Activated T-cell treated with anti-CD3 and anti-CD28 coated beads for 4 hours (primary cell): ENCODE measurements around the gene SPATA9.
A peak's percentile ranks its signal among the peaks of the same experiment; 100 is the strongest.
"Not testable (repeated sequence)": the region's sequence is repeated elsewhere in the genome, so short reads cannot be mapped to it uniquely, and the experiment has no call there.

Experiments used
- DNase-seq: peaks from one replicate; pipeline ENCODE4 v3.0.0-alpha.2; 2020

The SPATA9 gene

DNA sequence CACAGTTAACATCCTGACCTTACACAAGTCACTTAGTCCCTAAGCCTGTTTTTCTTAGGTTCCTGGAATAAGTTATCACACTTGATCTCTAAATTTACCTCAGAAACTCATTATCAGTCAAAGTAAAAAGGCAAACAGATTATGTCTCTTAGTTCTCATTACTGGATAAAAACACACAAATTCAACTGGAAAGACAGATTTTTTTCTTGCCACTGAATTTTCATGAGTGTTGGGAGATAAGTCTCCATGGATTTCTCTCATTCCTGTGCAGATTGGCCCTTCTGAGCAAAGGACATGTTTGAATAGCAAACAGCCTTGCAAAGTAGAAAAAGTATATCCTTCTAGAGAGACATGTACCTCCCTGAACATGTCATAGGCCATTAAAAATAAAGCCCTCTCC, 10.2 kb downstream of the SPATA9 start:
- no peak for DNase-seq

GRCh38 chr5:95671826-95672225, 11.0 kb downstream of the SPATA9 start:
- no peak for DNase-seq

- no peak for DNase-seq
Measured at GRCh38 chr5:95670568-95670967, 12.2 kb downstream of the SPATA9 start.

DNA sequence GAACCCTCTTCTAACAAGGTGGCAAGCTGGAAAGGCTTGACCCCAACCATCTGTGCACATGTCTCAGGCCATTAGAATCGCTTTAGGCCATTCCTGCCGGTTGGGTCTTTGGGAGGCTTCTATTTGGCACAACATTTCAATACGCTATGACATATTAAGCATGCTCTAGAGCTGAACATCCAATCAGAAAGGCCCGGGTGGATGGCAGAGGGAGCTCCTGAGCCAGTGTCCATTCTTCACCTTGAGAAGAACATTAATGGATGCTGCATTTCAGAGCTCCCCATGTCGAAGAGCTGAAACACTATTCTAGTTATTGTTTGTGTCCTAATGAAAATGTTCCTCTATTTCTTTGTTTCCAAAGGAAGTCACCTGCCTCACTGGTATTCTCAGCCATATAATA, 12.8 kb downstream of the SPATA9 start:
- DNase-seq, result no peak

- DNase-seq, result no peak
Measured at GRCh38 chr5:95669540-95669939, 13.3 kb downstream of the SPATA9 start.

- no peak for DNase-seq
Measured at GRCh38 chr5:95668728-95669127, 14.1 kb downstream of the SPATA9 start.

- no peak for DNase-seq
Measured at GRCh38 chr5:95668216-95668615, 14.6 kb downstream of the SPATA9 start.

GRCh38 chr5:95667678-95668077, 15.1 kb downstream of the SPATA9 start:
- no peak for DNase-seq

DNA sequence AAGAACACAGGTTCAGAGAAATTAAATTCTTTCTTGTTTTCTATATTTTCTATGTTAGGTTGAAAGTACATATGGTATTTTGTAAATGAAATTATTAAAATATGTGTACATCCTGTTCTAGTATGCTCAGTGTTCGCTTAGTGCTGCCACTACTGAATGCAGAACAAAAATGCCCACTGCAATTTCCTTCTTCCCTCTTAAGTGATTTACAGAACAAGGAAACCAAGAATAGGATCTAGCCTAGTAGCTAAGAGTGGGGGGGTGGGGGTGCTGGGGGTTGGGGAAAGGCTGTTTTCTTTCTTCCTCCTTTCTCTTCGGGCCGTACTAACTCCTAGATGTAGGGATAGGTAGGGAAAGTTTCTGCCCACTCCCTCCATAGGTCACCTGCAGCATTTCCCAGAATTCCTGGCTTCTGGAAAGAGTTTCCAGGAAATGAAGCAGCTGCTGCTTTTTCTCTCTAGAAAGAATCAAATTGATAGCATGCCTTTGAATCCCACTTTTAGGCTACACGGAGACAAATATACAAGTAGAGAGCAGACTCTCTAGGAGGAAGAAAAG, 15.7 kb downstream of the SPATA9 start:
- no peak for DNase-seq

GRCh38 chr5:95664204-95664786, 18.5 kb downstream of the SPATA9 start:
- DNase-seq, result peak; percentile 28

GRCh38 chr5:95662946-95663345, 19.8 kb downstream of the SPATA9 start:
- no peak for DNase-seq

- DNase-seq, result no peak
Measured at GRCh38 chr5:95660060-95660459, 22.7 kb downstream of the SPATA9 start.

- no peak for DNase-seq
Measured at GRCh38 chr5:95655575-95655974, 27.2 kb downstream of the SPATA9 start.

- DNase-seq, result no peak
Measured at GRCh38 chr5:95654196-95654595, 28.6 kb downstream of the SPATA9 start.

DNA sequence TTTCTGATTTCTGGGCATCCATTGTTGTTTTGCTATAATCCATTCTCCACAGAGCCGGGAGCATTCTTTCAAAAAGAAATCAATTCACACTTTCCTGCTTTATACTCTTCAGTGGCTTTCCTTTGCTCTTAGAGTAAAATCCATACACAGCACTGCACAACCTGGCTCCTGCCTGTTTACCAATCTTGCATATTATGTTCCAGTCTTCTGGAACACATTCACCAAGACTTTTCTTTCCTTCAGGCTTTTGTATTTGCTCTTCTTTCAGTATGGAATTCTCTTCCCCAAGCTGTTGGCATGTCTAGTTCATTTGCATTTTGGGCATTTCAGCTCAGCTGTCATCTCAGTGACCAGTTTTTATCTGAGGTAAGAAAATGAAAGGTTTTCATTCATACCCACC, 29.9 kb downstream of the SPATA9 start:
- no peak for DNase-seq

GRCh38 chr5:95649842-95650620, 32.8 kb downstream of the SPATA9 start:
- no peak for DNase-seq

DNA sequence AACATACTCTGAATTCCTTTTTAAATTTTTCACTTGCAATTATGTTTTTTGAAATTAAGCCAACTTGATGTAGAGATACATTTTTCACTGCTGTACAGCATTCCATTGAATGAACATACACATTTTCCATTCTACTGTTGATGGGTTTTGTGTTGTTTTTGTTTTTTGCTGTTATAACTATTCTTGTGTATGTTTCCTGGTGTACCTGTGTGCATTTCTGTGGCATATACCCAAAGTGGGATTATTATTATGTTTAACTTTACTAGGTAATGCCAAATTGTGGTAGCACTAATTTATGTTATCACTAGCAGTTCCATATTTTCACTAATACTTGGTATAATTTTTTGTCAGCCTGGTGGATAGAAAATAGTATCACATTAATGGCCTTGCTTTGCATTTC, 33.5 kb downstream of the SPATA9 start:
- no peak for DNase-seq

- no peak for DNase-seq
Measured at GRCh38 chr5:95647886-95648860, 34.6 kb downstream of the SPATA9 start.

- peak; percentile 92 for DNase-seq
Measured at GRCh38 chr5:95646569-95647431, 36.0 kb downstream of the SPATA9 start, which contains the start of gene RFESD. Gene RFESD, plus strand, starts transcription at chr5:95646777. Its CDS starts 5,495 bp downstream, at chr5:95652272.

GRCh38 chr5:95646226-95646568, 36.6 kb downstream of the SPATA9 start:
- not testable (repeated sequence) for DNase-seq

- DNase-seq, result no peak
Measured at GRCh38 chr5:95644351-95645042, 38.3 kb downstream of the SPATA9 start.

DNA sequence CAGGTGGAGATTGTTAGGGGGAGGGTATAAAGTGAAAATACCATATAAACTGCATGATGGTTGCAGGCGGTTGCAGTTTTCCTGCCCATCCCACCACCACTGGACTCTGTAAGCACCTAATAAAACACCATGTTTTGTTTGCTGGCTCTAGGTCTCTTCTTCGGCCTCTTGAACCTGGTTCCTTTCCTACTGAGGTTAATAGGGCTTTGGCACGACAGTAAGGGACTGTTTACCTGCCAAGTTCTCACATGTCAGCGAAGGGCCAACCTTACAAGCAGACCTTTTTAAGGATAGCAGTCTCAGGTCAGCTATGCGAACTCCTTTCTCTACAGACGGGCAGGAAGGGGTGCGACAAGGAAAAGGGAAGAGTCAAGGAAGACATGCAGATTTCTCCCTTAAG, 39.6 kb downstream of the SPATA9 start:
- no peak for DNase-seq
